ENCODE results near the gene MTRF1L.

MTRF1L gene

GRCh38 chr6:153002613-153003365, at the start of gene MTRF1L:
Gene MTRF1L, minus strand, starts transcription at chr6:153002709. Its CDS starts 24 bp downstream, at chr6:153002685.
- DNase-seq: peak; percentile 34 to 94 (median 84)

- no peak for DNase-seq
Observed at GRCh38 chr6:153051801-153052200, 49.3 kb upstream of the MTRF1L start.

DNA sequence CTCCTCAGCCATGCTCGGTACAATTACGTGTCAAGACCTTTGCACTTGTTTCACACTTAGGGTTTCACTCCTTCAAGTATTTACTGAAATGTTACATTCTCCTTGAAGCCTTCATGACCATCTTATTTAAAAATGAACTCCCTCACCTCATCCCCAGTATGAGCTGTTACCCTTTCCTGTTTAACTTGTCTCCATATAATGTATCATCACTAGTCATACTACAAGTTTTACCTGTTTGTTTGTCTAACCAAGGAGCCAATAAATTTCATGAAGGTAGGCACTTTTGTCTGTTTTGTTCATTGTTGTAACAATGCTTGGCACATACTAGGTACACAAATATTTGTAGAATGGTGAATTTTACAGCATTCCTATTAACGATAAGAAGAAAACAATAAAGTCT, 46.1 kb upstream of the MTRF1L start:
- no peak for DNase-seq

DNA sequence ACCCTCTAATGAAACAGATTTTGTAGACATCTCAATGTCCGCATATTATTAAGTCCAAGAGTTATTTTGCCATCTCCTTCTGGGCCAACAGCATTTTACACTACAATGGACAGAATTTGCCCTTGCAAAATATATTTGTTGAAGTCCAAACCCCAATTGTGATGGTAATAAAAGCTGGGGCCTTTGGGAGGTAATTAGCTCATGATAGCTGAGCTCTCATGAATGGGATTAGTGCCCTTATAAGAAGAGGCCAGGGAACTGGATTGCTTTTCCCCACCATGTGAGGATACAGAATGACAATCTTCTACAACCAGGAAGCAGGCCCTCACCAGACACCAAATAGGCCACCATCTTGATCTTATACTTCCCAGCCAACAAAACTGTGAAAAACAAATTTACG, 44.9 kb upstream of the MTRF1L start:
- DNase-seq: no peak

- no peak for DNase-seq
Observed at GRCh38 chr6:153045271-153045670, 42.8 kb upstream of the MTRF1L start.

DNA sequence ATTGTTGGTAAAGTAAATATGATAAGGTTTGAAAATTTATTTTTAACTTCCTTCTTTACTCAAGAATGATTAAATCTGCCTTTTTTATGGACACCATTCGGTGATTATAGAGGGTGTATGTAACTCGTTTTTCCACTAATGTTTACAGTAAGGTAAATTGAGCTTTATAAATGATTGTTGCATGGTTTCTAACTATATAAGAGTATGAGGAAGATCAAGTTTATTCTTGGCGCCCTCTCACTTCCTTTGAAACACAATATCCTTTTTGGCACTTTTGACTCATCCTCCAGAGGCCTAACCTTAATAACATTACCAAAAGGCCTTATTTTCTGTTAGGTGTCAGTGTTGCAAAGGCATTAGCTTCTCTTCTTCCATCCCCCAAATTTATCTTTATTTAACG, 41.8 kb upstream of the MTRF1L start:
- no peak for DNase-seq

- DNase-seq: no peak
Observed at GRCh38 chr6:153043719-153044118, 41.2 kb upstream of the MTRF1L start.

DNA sequence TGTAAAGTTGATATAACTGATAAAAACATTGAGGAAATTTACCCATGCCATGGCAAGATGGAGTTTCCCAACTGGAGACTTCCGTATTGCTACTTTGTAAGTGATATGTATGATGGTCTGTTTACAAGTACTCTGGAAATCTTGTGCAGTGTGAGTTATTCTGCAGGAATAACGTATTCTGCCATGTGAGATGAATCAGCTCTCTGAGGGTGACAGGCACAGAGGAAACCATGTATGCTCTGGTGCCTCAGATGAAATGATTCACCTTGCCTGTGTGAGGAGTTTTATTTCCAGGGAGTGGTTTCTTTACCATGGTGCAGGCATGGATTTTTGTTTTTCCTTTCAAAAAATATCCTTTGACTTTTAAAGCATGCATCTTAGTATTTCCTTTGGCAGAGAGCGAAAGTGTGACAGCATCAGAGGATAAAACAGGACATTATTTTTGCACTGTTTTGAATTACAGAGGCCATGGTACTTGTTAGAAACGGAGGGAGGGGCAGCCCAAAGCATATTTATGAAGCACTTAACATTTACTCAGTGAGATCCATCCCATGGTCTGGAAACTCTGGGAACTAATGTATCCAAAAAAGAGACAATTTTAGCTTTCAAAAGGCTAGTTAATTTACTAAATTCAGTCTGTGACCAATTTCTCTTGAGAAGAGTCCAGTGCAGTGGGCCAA, 36.0 kb upstream of the MTRF1L start:
- DNase-seq: no peak

DNA sequence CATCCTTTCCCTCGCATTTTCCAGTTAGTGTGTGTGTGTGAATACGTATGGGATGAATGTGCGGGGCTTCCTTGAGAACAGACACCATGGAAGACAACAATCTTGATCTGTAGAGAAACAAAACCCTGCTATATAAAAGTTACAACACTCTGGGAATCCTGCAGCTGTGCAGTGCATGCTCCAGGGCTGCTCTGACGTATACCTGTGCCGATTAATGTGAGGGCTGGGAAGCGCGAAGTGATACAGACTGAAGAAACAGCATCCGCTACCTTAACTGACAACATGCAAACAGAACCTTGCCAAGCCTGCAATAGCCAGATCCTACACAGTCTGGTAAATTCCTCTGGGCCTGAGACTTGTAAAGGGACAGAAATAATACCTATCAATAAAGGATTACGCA, 31.6 kb upstream of the MTRF1L start:
- DNase-seq: no peak

- DNase-seq: no peak
Observed at GRCh38 chr6:153032255-153032882, 29.9 kb upstream of the MTRF1L start.

DNA sequence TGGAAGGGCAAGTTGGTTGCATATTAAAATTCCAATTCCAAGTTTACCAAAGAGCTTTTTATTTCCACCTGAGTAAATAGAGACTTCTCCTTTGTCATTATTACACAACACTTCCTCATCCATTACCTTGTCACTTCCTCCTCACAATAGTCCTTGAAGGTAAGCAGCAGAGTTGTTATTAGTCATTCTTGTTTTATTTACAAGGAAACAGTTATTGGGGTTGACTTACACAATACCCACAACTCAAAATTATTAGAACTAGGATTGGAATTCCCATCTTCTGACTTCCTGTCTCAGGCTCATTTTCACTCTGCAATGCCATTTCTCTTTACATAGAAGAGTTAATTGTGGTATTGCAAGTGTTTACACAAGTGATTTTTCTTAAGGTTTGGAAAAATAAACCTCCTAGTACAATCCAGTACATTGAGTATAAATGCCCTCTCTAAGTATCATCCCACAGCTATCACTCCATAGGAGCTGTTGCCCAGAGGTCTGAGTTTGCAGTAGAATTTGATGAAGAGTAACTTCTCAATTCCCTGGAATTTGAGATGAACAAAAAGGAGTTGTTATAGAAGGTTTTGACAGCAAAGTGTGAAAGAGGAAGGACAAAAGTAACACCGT, 28.9 kb upstream of the MTRF1L start:
- DNase-seq: no peak

- DNase-seq: no peak
Observed at GRCh38 chr6:153028963-153029362, 26.5 kb upstream of the MTRF1L start.

DNA sequence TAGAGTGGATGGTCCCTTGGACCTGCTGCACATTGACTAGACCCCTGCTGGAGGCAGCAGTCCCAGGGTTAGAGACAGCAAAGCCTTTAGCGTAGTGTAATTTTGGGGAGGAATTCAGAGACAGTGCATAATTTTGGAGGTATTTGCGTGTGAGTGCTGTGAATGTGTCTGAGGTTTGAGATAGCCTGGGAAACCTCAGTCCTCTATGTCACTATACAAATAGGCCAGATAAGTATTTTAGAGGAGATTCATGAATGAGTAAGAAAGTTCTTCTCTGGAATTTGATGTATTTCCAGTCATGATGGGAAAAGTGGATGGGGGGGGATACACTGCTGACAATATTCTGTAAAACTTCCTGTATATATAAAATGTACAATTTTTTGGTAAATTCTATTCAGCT, 25.8 kb upstream of the MTRF1L start:
- DNase-seq: no peak

GRCh38 chr6:153027480-153027879, 25.0 kb upstream of the MTRF1L start:
- DNase-seq: no peak

GRCh38 chr6:153024709-153025017, 22.2 kb upstream of the MTRF1L start:
- DNase-seq: no peak

- peak in 13 of 56 donors; percentile 0 to 49 (median 7) for DNase-seq
Observed at GRCh38 chr6:153023977-153024708, 21.6 kb upstream of the MTRF1L start.

- no peak for DNase-seq
Observed at GRCh38 chr6:153018355-153018754, 15.8 kb upstream of the MTRF1L start.

DNA sequence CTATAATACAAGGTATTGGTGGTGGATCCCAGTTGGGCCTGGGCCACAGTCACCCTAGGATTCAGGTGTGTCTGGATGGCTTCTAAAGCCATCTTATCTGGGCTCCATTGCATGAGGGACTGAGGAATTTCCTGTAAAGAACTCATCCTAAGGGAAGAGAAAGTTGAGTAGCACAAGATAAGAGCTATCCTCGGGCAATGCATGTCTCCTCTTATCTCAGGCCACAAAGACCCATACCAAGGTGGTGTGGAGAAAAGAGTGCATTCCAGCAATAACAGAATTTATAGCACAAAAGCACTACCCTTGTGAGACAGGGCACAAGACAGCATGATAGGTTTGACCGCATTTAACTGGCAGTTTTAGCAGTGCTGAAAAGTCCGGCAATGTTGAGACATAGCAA, 14.3 kb upstream of the MTRF1L start:
- no peak for DNase-seq

- DNase-seq: no peak
Observed at GRCh38 chr6:153015094-153015640, 12.7 kb upstream of the MTRF1L start.

DNA sequence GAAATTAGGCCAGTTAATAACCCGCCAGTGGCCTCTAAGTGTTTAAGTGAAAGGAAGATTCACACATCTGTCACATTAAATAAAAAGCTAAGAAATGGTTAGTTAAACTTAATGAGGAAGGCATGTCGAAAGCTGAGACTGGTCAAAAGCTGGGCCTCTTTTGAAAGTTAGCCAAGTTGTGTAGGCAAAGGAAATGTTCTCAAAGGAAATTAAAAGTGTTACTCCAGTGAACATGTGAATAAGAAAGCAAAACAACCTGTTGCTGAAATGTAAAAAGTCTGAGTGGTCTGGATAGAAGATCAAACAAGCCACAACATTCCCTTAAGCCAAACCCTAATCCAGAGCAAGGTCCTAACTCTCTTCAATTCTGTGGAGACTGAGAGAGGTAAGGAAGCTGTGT, 10.9 kb upstream of the MTRF1L start:
- no peak for DNase-seq

GRCh38 chr6:153012856-153013255, 10.3 kb upstream of the MTRF1L start:
- DNase-seq: no peak

Measured in amygdala (tissue), 56 donors.